ENCODE results near the gene IL17D. TPM values are rescaled to one million over a fixed set of nuclear protein-coding genes. Genes with fewer than 3 reads are reported as not detected.
"Not testable (repeated sequence)": the region's sequence is repeated elsewhere in the genome, so short reads cannot be mapped to it uniquely, and the experiment has no call there.

IL17D gene
- total and polyA plus RNA-seq, 4 donors, result 2.9 to 9.2 (median 4.2) TPM

DNA sequence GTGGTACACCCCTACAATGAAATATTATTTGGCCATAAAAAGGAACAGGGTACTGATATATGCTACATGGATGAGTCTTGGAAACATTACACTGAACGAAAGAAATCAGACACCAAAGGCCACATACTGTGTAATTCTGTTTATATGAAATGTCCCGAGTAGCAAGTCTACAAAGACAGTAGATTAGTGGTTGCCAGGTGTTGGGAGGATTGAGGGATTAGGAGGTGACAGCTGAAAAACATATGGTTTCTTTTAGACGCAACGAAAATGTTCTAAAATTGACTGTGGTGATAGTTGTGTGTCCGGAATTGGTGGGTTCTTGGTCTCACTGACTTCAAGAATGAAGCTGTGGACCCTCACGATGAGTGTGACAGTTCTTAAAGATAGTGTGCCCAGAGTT, 35.1 kb downstream of the IL17D start:
- intact Hi-C loops (cut with DNase I), result no loop called here
- Histone ChIP-seq H3K27me3 (ENCODE audit: control insufficient read depth in 1 of 2, insufficient read depth in 2 of 2, low read length in 1 of 2) (no peaks in the 10 kb centered on the region), H3K9me3 (ENCODE audit: control insufficient read depth, low read length) (peaks cover 2% of the 10 kb centered on the region), H3K4me3 (ENCODE audit: low read length in 2 of 2) (no peak overlapping the region), H3K36me3 (ENCODE audit: control insufficient read depth in 1 of 2, insufficient read depth in 2 of 2, low read length in 1 of 2) (peaks cover 0 to 3% of the 10 kb centered on the region in 2 donors), H3K4me1 (ENCODE audit: control insufficient read depth in 1 of 2, insufficient read depth in 2 of 2, low read length in 2 of 2) (no peaks in the 10 kb centered on the region), H3K27ac (ENCODE audit: low read depth in 1 of 2, low read length in 2 of 2) (no peak overlapping the region)
- 96% methylated on average over 6 of the region's 6 CpGs for WGBS, 2 donors
- no peak for ATAC-seq (ENCODE audit: low FRiP score)
- no peak for DNase-seq

DNA sequence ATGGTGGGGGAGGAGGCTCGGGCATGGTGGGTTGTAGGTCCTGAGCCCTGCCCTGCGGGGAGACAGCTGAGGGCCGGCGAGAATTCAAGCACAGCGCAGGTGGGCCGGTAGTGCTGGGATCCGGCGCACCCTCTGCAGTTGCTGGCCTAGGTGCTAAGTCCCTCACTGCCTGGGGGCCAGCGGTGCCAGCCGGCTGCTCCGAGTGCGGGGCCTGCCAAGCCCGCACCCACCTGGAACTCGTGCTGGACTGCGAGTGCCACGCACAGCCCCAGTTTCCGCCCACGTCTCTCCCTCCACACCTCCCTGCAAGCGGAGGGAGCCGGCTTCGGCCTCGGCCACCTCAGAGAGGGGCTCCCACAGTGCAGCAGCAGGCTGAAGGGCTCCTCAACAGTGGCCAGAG, 36.5 kb downstream of the IL17D start:
- 96 to 98% methylated on average over 19 to 22 of the region's 22 CpGs for WGBS, 2 donors
- H3K27ac ChIP-seq (ENCODE audit: low read depth in 1 of 2, low read length in 2 of 2), result no peak overlapping the region
- intact Hi-C loops (cut with DNase I), result no loop called here
- H3K4me3 ChIP-seq (ENCODE audit: low read length in 2 of 2), result no peak overlapping the region
- peaks cover 0 to 3% of the 10 kb centered on the region in 2 donors for H3K36me3 ChIP-seq (ENCODE audit: control insufficient read depth in 1 of 2, insufficient read depth in 2 of 2, low read length in 1 of 2)
- ATAC-seq (ENCODE audit: low FRiP score) (no peak), DNase-seq (no peak)
- H3K4me1 ChIP-seq (ENCODE audit: control insufficient read depth in 1 of 2, insufficient read depth in 2 of 2, low read length in 2 of 2), result no peaks in the 10 kb centered on the region
- no peaks in the 10 kb centered on the region for H3K27me3 ChIP-seq (ENCODE audit: control insufficient read depth in 1 of 2, insufficient read depth in 2 of 2, low read length in 1 of 2)
- peaks cover 2% of the 10 kb centered on the region for H3K9me3 ChIP-seq (ENCODE audit: control insufficient read depth, low read length)

DNA sequence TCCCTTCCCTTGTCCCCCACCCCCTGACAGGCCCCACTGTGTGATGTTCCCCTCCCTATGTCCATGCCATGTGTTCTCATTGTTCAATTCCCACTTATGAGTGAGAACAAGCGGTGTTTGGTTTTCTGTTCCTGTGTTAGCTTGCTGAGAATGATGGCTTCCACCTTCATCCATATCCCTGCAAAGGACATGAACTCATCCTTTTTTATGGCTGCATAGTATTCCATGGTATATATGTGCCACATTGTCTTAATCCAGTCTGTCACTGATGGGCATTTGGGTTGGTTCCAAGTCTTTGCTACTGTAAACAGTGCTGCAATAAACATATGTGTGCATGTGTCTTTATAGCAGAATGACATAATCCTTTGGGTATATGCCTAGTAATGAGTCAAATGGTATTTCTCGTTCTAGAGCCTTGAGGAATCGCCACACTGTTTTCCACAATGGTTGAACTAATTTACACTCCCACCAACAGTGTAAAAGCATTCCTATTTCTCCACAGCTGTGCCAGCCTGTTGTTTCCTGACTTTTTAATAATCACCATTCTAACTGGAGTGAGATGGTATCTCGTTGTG, 40.4 kb downstream of the IL17D start:
- H3K4me1 ChIP-seq (ENCODE audit: control insufficient read depth in 1 of 2, insufficient read depth in 2 of 2, low read length in 2 of 2); H3K36me3 ChIP-seq (ENCODE audit: control insufficient read depth in 1 of 2, insufficient read depth in 2 of 2, low read length in 1 of 2); H3K27me3 ChIP-seq (ENCODE audit: control insufficient read depth in 1 of 2, insufficient read depth in 2 of 2, low read length in 1 of 2); H3K4me3 ChIP-seq (ENCODE audit: low read length in 2 of 2); intact Hi-C loops (cut with DNase I); H3K9me3 ChIP-seq (ENCODE audit: control insufficient read depth, low read length); DNase-seq; ATAC-seq (ENCODE audit: low FRiP score); H3K27ac ChIP-seq (ENCODE audit: low read depth in 1 of 2, low read length in 2 of 2): not testable (repeated sequence)
- 92 to 93% methylated on average over 4 of the region's 4 CpGs for WGBS, 2 donors

DNA sequence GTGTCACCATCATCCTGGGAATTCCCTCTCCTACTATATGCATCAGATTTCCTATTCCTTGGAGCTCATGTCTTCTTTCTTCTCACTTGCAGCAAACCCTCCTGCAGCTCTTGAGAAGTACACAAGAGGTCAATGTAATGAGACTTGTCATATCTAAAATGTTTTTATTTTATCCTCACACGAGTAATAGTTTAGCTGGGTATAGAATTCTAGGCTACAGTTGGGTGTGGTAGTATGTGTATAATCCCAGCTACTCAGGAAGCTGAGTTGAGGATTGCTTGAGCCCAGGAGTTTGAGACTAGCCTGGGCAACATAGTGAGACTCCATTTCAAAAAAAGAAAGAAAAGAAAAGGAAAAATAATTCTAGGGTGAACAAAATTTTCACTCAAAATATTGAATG, 45.9 kb downstream of the IL17D start:
- WGBS, 2 donors, result 88 to 91% methylated on average over 1 of the region's 1 CpG
- ATAC-seq (ENCODE audit: low FRiP score) (no peak), DNase-seq (no peak)
- Histone ChIP-seq H3K27ac (ENCODE audit: low read depth in 1 of 2, low read length in 2 of 2) (no peak overlapping the region), H3K4me3 (ENCODE audit: low read length in 2 of 2) (no peak overlapping the region), H3K4me1 (ENCODE audit: control insufficient read depth in 1 of 2, insufficient read depth in 2 of 2, low read length in 2 of 2) (no peaks in the 10 kb centered on the region), H3K36me3 (ENCODE audit: control insufficient read depth in 1 of 2, insufficient read depth in 2 of 2, low read length in 1 of 2) (peaks cover 0 to 3% of the 10 kb centered on the region in 2 donors), H3K9me3 (ENCODE audit: control insufficient read depth, low read length) (peaks cover 2% of the 10 kb centered on the region), H3K27me3 (ENCODE audit: control insufficient read depth in 1 of 2, insufficient read depth in 2 of 2, low read length in 1 of 2) (no peaks in the 10 kb centered on the region)
- intact Hi-C loops (cut with DNase I), result no loop called here

DNA sequence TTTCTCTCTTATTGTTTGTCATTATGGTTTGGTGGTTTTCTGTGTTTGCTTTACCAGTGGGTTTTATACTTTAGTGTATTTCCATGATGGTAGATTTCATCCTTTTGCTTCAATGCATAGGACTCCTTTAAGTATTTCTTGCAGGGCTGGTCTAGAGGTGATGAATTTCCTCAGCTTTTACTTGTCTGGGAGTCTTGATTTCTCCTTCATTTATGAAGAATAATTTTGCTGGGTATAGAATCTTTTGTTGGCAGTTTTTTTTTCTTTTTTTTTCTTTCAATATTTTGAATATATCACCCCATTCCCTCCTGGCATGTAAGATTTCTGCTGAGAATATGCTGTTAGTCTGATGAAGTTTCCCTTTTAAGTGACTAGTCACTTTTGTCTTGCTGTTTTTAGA, 50.5 kb downstream of the IL17D start:
- ATAC-seq (ENCODE audit: low FRiP score), result no peak
- intact Hi-C loops (cut with DNase I), result no loop called here
- no peak overlapping the region for H3K27ac ChIP-seq (ENCODE audit: low read depth in 1 of 2, low read length in 2 of 2)
- peaks cover 0 to 7% of the 10 kb centered on the region in 2 donors for H3K36me3 ChIP-seq (ENCODE audit: control insufficient read depth in 1 of 2, insufficient read depth in 2 of 2, low read length in 1 of 2)
- H3K9me3 ChIP-seq (ENCODE audit: control insufficient read depth, low read length), result peaks cover 6% of the 10 kb centered on the region
- no peaks in the 10 kb centered on the region for H3K4me1 ChIP-seq (ENCODE audit: control insufficient read depth in 1 of 2, insufficient read depth in 2 of 2, low read length in 2 of 2)
- no peak for DNase-seq
- no peak overlapping the region for H3K4me3 ChIP-seq (ENCODE audit: low read length in 2 of 2)
- H3K27me3 ChIP-seq (ENCODE audit: control insufficient read depth in 1 of 2, insufficient read depth in 2 of 2, low read length in 1 of 2), result no peaks in the 10 kb centered on the region

DNA sequence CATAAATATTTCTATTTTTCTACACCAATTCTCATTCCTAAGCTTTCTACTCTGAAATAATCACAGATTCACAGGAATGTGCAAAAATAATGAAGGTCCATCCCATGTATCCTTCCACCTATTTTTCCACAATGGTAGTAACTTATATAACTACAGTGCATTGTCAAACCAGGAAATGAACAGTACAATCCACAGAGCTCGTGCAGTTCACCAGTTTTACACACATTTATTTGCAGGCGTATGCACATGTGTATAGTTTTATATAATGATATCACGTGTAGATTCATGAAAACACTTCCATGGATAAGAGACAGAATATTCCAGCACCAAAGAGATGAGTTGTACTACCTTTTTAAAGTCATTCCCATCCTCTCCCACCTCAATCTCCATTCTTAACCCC, 57.4 kb downstream of the IL17D start:
- ATAC-seq (ENCODE audit: low FRiP score) (no peak), DNase-seq (no peak)
- H3K9me3 ChIP-seq (ENCODE audit: control insufficient read depth, low read length), result no peaks in the 10 kb centered on the region
- H3K4me3 ChIP-seq (ENCODE audit: low read length in 2 of 2), result no peak overlapping the region
- H3K36me3 ChIP-seq (ENCODE audit: control insufficient read depth in 1 of 2, insufficient read depth in 2 of 2, low read length in 1 of 2), result peaks cover 0 to 5% of the 10 kb centered on the region in 2 donors
- 81% methylated on average over 3 of the region's 3 CpGs for WGBS, 2 donors
- H3K27ac ChIP-seq (ENCODE audit: low read depth in 1 of 2, low read length in 2 of 2), result no peak overlapping the region
- intact Hi-C loops (cut with DNase I), result no loop called here
- no peaks in the 10 kb centered on the region for H3K27me3 ChIP-seq (ENCODE audit: control insufficient read depth in 1 of 2, insufficient read depth in 2 of 2, low read length in 1 of 2)
- H3K4me1 ChIP-seq (ENCODE audit: control insufficient read depth in 1 of 2, insufficient read depth in 2 of 2, low read length in 2 of 2), result no peaks in the 10 kb centered on the region

DNA sequence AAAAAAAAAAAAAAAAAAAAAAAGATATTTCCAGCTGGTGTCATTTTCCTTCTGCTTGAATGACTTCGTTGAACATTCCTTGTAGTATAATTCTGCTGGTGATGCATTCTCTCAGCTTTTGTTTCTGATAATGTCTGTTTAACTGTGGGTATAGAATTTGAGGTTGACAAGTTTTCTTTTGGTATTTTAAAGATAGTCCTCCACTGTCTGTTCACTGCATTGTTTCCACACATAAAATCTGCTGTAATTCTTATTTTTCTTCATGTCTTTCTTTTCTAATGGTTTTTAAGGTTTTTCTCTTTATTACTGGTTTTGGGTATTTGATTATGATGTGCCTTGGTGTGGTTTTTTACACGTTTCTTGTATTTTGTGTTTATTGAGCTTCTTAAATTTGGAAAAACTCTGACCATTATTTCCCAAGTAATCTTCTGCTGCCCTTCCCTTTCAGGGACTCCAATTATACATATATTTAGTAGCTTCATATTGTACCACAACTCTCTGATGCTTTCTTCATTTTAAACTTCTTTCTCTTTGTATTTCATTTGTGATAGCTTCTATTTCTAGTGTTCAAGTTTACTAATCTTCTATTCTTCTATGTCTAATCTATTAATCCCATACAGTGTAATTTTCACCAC, 63.9 kb downstream of the IL17D start:
- intact Hi-C loops (cut with DNase I), result no loop called here
- Histone ChIP-seq H3K27me3 (ENCODE audit: control insufficient read depth in 1 of 2, insufficient read depth in 2 of 2, low read length in 1 of 2) (no peaks in the 10 kb centered on the region), H3K36me3 (ENCODE audit: control insufficient read depth in 1 of 2, insufficient read depth in 2 of 2, low read length in 1 of 2) (peaks cover 0 to 9% of the 10 kb centered on the region in 2 donors), H3K4me1 (ENCODE audit: control insufficient read depth in 1 of 2, insufficient read depth in 2 of 2, low read length in 2 of 2) (no peaks in the 10 kb centered on the region), H3K27ac (ENCODE audit: low read depth in 1 of 2, low read length in 2 of 2) (no peak overlapping the region), H3K4me3 (ENCODE audit: low read length in 2 of 2) (no peak overlapping the region), H3K9me3 (ENCODE audit: control insufficient read depth, low read length) (no peaks in the 10 kb centered on the region)
- no peak for ATAC-seq (ENCODE audit: low FRiP score)
- no peak for DNase-seq
- 96 to 98% methylated on average over 2 of the region's 2 CpGs for WGBS, 2 donors

DNA sequence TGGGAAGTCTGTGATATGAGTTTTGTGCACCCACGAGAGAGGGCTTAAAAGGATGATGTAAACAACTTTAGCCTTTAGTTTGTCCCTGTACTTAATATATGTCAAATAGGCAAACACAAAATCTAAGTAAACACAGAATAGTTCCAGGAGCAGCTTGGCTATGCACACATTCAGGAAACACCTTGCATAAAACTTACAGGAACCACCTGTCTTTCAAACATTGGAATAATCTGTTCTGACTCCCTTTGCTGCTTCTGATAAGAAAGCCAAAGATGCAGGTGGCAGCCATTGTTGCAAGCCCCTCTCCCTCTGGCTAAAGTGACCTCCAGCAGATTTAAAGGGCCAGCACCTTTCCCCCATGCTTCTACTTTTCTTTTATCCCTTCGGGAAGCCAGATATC, 65.6 kb downstream of the IL17D start:
- WGBS, 2 donors, result 86 to 92% methylated on average over 2 of the region's 2 CpGs
- no peak for DNase-seq
- ATAC-seq (ENCODE audit: low FRiP score), result no peak

DNA sequence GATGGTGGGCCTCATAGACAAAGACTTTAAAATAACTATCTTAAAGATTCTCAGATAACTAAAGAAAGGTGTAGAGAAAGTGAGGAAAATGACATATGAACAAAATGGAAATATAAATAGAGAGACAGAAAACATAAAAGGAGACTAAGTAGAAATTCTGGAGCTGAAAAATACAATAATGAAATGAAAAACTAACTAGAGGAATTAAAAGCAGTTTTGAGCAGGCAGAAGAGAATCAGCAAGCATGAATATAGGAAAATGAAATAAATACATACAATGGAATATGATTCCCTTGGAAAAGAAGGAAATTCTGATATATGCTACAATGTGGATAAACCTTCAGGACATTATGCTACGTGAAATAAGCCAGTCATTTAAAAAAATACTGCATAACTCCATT, 66.3 kb downstream of the IL17D start:
- H3K27ac ChIP-seq (ENCODE audit: low read depth in 1 of 2, low read length in 2 of 2), result no peak overlapping the region
- no peaks in the 10 kb centered on the region for H3K27me3 ChIP-seq (ENCODE audit: control insufficient read depth in 1 of 2, insufficient read depth in 2 of 2, low read length in 1 of 2)
- H3K4me3 ChIP-seq (ENCODE audit: low read length in 2 of 2), result no peak overlapping the region
- WGBS, 2 donors, result 98 to 100% methylated on average over 1 of the region's 1 CpG
- DNase-seq (no peak), ATAC-seq (ENCODE audit: low FRiP score) (no peak)
- no peaks in the 10 kb centered on the region for H3K9me3 ChIP-seq (ENCODE audit: control insufficient read depth, low read length)
- H3K36me3 ChIP-seq (ENCODE audit: control insufficient read depth in 1 of 2, insufficient read depth in 2 of 2, low read length in 1 of 2), result peaks cover 0 to 9% of the 10 kb centered on the region in 2 donors
- intact Hi-C loops (cut with DNase I), result loop anchor here (5.0 to 10.0 kb wide), 4 partner anchors 42 to 203 kb away; partner anchors contain the start of gene IFT88 (in 1 of the 2)
- H3K4me1 ChIP-seq (ENCODE audit: control insufficient read depth in 1 of 2, insufficient read depth in 2 of 2, low read length in 2 of 2), result no peaks in the 10 kb centered on the region

More for the DNA sequence above, 65.6 kb downstream of the IL17D start:
- Histone ChIP-seq H3K27ac (ENCODE audit: low read depth in 1 of 2, low read length in 2 of 2) (no peak overlapping the region), H3K4me1 (ENCODE audit: control insufficient read depth in 1 of 2, insufficient read depth in 2 of 2, low read length in 2 of 2) (no peaks in the 10 kb centered on the region), H3K9me3 (ENCODE audit: control insufficient read depth, low read length) (no peaks in the 10 kb centered on the region), H3K4me3 (ENCODE audit: low read length in 2 of 2) (no peak overlapping the region), H3K27me3 (ENCODE audit: control insufficient read depth in 1 of 2, insufficient read depth in 2 of 2, low read length in 1 of 2) (no peaks in the 10 kb centered on the region), H3K36me3 (ENCODE audit: control insufficient read depth in 1 of 2, insufficient read depth in 2 of 2, low read length in 1 of 2) (peaks cover 0 to 9% of the 10 kb centered on the region in 2 donors)
- intact Hi-C loops (cut with DNase I), result no loop called here

Data from aorta (tissue), 5 donors.